Activated T-helper 1 cell treated with Interleukin-2 at 50 U/mL for 16 hours (primary cell): ENCODE data around the gene PDLIM5.
"Not testable (repeated sequence)": the region's sequence is repeated elsewhere in the genome, so short reads cannot be mapped to it uniquely, and the experiment has no call there.

Experiments used
- DNase-seq: peaks from one replicate; pipeline ENCODE4 v3.0.0-alpha.2; 2020; ENCODE audit warnings: low read depth

Gene PDLIM5

DNA sequence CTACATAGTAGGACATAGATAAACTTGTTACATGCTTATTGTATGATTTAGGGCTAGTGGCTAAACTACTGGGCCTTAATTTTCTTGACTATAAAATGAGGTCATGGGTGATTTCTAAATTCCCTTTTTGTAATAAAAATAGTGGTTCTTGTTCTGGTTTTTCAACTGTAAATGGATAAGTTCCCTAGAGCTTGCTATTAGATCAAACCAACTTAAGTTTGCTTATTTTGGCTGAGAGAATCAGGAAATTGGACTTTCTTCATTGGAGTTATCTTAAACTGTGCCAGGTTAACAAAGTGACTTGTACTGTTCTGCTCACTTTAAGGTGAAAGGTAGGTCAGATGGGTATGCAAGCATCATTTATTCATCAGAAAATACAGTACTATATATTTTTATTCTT lies 78.3 kb downstream of the PDLIM5 start:
- DNase-seq: no peak

GRCh38 chr4:94531991-94532789 lies 80.4 kb downstream of the PDLIM5 start:
- no peak for DNase-seq

GRCh38 chr4:94533405-94534223 lies 81.9 kb downstream of the PDLIM5 start:
- DNase-seq: no peak

DNA sequence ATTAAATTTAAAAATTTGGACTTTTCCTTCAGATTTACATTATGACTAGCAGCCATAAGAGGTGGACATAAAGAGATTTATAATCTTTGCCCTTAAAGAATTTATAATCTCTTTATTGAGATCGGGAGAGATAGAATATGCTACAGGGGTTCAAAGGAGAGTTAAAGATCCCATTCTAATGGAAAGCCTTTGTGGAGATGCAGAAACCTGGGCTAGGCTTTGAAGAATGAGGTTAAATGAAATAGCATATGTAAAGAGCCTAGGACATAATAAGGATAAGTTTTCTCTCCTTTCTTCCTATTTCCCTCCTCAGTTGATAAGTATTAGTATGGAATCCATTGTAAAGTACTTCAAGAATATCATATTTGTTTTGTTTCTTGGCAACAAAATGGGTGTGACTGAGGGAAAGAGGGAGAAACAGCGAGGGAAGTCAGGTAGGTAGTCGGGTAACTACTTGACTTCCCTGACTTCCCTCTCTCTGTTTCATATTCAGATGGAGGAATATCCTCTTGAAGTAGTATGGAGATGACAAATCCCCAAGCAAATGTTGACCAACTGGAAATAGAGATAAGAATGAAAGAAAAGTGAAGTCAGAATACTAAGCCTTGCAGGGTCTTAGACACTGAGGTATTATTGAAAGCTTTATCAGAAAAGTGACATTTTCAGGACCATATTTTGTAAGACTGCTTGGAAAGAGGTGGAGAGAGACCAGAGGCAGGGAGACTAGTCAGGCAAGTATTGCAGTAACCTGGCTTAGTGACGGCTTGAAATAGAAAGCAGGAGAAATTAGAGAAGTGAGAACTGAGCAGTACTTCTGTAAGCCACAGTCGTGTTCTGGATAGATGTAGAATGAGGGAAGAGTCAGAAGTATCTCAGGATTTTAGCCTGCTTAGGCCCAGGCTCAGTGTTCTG lies 82.9 kb downstream of the PDLIM5 start:
- DNase-seq: no peak

DNA sequence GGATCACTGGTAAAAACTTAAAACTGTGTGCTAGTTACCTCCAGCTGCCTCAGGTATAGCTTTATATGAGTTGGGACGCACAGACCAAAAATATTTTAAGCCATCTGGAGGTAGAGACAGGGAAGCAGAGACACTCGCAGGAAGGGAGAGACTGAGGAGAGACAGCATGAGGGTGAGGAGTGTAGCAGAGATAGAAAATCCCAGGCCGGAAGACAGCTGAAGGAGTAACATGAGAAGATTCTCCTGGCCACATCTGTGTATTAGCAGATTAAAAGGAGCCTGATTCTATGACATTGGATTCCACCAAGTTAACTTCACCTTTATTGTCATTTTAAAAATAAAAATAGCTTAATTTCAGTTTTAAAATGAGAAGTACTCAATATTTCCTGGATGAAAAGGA lies 84.3 kb downstream of the PDLIM5 start:
- DNase-seq: no peak

DNA sequence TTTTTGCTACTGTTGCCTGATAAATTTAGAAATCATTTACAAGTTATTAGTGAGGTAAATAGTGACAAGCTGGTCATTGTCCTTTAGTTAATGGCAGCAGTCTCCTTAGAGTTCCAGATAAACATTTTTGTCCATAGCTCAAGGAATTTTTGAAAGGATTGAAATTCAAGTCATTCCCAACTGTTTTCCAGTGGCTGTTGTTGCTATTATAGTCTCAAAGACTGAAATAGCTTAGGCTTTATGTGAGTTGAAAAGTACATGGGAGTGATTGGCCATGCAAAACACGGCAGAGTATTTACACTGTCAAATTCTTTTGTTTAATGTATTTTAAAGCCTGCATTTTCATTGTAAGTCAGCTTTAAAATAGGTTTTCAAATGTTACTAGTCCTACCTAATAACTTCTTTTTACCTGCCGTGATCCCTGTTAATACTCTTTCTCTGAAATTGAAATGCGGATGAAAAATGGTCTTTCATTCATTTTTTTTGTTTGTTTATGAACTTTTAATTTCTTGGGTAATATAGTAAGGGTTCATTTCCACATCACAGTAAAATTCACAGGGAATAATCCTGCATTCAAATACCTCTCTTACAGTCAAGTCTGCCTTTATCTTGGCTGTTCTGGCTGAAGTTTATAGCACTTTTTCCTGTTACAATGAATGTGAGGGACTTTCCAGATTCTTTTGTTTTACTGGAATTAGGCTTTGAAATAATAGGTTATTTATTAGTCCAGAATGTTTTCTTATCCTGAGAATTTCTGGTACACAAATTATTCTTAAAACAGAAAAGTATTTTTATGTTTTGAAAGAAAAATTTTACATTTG lies 85.1 kb downstream of the PDLIM5 start:
- DNase-seq: no peak

- DNase-seq: no peak
These were observed 86.3 kb downstream of the PDLIM5 start for GRCh38 chr4:94537921-94538628.

DNA sequence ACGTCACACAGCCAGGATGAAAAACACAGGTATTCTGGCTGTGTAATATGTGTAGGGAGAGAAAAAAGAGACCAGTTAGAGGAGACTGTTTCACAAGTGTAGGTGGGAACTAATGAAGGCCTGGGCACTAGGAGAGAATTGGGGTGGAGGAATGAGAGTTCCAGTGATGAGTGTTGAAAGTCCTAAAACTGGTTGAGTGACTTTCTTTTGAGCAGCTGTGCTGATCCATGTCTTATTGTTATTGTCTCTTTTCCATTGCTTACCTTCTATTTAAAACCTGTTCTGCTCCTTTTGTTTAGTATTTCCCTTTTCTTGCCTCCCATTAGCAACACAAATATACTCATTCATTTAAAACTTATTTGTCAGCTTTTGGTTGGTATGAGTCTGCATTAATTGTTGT lies 88.7 kb downstream of the PDLIM5 start:
- DNase-seq: no peak

- no peak for DNase-seq
These were observed 93.1 kb downstream of the PDLIM5 start for GRCh38 chr4:94544811-94545210.

DNA sequence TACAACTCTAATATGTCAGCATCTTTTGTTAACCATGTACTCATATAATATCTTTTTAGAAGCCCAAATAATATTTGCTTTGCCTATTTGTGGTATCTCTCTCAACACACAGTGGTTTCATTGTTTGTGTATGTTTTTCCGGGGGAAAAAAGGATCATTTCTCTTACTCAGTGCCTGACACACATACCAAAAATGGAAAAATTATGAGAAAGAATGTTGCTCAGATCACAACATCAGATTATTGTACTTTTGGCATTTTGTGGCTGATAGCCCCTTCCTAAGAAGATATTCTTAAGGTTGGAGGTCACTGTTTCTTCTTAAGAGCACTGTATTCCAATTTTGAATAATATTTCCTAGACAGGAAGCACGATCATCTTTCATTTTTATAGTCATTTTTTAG lies 93.6 kb downstream of the PDLIM5 start:
- DNase-seq: no peak

- DNase-seq: no peak
These were observed 95.2 kb downstream of the PDLIM5 start for GRCh38 chr4:94546949-94547348.

DNA sequence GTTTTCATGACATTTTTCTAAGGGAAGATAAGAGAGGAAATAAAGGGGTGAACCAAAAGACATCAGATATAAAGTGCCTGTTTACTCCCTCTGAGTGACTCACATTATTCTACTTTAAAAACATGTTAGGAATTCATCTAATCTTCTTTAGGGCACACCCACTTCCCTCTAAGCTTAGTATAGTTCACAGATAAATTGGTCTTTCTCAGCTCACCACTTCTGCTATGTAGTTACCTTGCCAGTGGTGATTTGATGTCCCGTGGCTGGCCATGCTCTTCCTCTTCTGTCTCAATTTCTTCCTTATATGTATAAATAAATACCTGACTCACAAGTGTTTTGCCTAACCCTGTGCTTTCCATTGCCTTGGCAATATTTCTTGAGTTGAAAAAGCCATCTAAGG lies 96.8 kb downstream of the PDLIM5 start:
- DNase-seq: no peak

GRCh38 chr4:94550352-94550751 lies 98.6 kb downstream of the PDLIM5 start:
- DNase-seq: no peak

GRCh38 chr4:94550851-94551250 lies 99.1 kb downstream of the PDLIM5 start:
- no peak for DNase-seq

GRCh38 chr4:94551643-94552564 lies 100.2 kb downstream of the PDLIM5 start:
- DNase-seq: no peak

GRCh38 chr4:94556047-94556446 lies 104.3 kb downstream of the PDLIM5 start:
- DNase-seq: not testable (repeated sequence)

GRCh38 chr4:94557632-94558031 lies 105.9 kb downstream of the PDLIM5 start:
- DNase-seq: not testable (repeated sequence)

DNA sequence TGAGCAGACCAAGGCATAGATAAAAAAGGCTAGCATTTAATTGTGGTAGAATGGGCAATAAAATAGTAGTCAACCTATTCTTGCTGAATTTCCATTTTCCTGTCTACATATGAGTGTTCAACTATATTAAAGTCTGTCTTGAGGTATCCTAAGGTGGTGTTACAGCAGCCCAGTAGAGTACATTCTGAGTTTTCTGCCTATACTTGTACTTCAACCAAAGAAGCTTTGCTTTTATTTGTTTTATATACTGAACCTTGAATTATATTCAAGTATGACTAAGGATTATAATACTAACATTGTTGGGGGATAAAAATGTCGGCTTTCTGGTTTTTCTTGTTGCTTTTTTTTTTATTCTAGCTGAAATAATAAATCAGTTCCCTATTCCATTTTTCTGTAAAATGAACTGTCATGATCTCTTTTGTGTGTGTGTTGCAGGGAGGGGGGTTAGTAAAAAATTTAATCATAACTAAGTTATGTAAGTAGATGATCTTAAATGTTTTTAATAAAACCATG lies 106.7 kb downstream of the PDLIM5 start:
- no peak for DNase-seq

DNA sequence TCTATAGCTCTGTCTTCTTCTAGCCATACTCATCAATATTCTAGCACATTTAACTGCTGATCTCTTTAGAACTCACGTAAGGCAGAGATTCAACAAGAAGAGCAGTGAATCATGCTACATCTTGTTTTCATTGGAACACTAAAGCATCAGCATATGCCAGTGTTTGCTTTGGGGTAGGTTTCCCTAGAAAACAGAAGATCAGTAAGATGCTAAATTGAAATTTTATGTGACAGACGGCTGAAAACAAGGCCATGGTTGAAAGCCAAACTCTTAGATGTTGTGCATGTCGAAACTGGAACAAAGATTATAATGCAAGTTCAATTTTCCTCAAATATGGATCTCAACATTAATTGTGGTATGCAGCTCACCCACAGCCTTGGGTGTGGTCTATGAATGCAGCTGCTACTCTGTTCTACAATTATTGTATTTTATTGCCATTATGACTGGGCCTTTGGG lies 107.6 kb downstream of the PDLIM5 start:
- DNase-seq: no peak
